ENCODE results near the gene NODAL. TPM values are rescaled to one million over a fixed set of nuclear protein-coding genes. Genes with fewer than 3 reads are reported as not detected.

NODAL gene
- total RNA-seq, 1 experiment from 2014 or later, result 0.30 TPM

GRCh38 chr10:70458329-70459060 lies 17.0 kb upstream of the NODAL start:
- Histone ChIP-seq H3K9ac (ENCODE audit: low read length) (peak overlapping the region; percentile 47), H2AFZ (ENCODE audit: low read depth, low read length, poor library complexity, severe bottlenecking) (peak overlapping the region; percentile 35), H3K4me3 (replicated peaks in 1 of 2; ENCODE audit: low read depth in 1 of 2, low read length in 2 of 2) (peak overlapping the region; percentile 28 to 39), H3K36me3 (ENCODE audit: control insufficient read depth in 1 of 2, insufficient read depth in 2 of 2, low read length in 2 of 2) (no peaks in the 10 kb centered on the region), H3K9me2 (ENCODE audit: insufficient read depth) (no peaks in the 10 kb centered on the region), H3K4me1 (ENCODE audit: control insufficient read depth in 1 of 2, insufficient read depth in 2 of 2, low read length in 2 of 2) (peaks cover 27 to 51% of the 10 kb centered on the region in 2 experiments), H4K20me1 (ENCODE audit: insufficient read depth) (no peaks in the 10 kb centered on the region), H3K27me3 (ENCODE audit: insufficient read depth, low read length) (no peaks in the 10 kb centered on the region), H3K9me3 (ENCODE audit: control insufficient read depth in 1 of 2, insufficient read depth in 1 of 2, low read depth in 1 of 2, low read length in 2 of 2) (no peaks in the 10 kb centered on the region), H3K27ac (ENCODE audit: low read depth, low read length) (no peak overlapping the region; the same call in 1 of the 2 replicates), H3K79me2 (ENCODE audit: insufficient read depth, low read length) (no peaks in the 10 kb centered on the region), H3K4me2 (ENCODE audit: low read length) (peak overlapping the region; percentile 79)
- TF ChIP-seq MAX (IDR thresholded peaks at IDR 0.05) (peak; percentile 88), POLR2AphosphoS5 (IDR thresholded peaks at IDR 0.05; ENCODE audit: low read depth, low read length) (peak; percentile 37; the same call in 1 of the 2 replicates), EZH2phosphoT487 (IDR thresholded peaks at IDR 0.05; ENCODE audit: borderline replicate concordance) (no peak), YY1 (IDR thresholded peaks at IDR 0.05; ENCODE audit: extremely low read depth, insufficient replicate concordance, low read depth, low read length) (no peak), RAD21 (IDR thresholded peaks at IDR 0.05; ENCODE audit: low read depth) (no peak), ZFX (IDR thresholded peaks at IDR 0.05) (peak; percentile 48; the same call in 1 of the 2 replicates)
- POLR2A ChIA-PET, result no interaction called here
- DNase-seq (ENCODE audit: low read depth, low spot score) (no peak), ATAC-seq (peak; percentile 63)
- CTCF ChIA-PET, result no interaction called here
- intact Hi-C loops (cut with micrococcal nuclease), result no loop called here
- RAD21 ChIA-PET (ENCODE audit: low non-redundant PET in 1 of 2, low total read pairs in 2 of 2, uncharacterized antibody in 2 of 2, unreplicated experiment in 2 of 2), result no interaction called here
- BruUV-seq (replicated peaks), result no TSS peak

- POLR2A ChIA-PET, result no interaction called here
- CTCF ChIA-PET, result no interaction called here
- ATAC-seq (no peak), DNase-seq (ENCODE audit: low read depth, low spot score) (no peak)
- Histone ChIP-seq H2AFZ (ENCODE audit: low read depth, low read length, poor library complexity, severe bottlenecking) (no peak overlapping the region), H4K20me1 (ENCODE audit: insufficient read depth) (no peaks in the 10 kb centered on the region), H3K9me2 (ENCODE audit: insufficient read depth) (no peaks in the 10 kb centered on the region), H3K4me1 (ENCODE audit: control insufficient read depth in 1 of 2, insufficient read depth in 2 of 2, low read length in 2 of 2) (peaks cover 21 to 45% of the 10 kb centered on the region in 2 experiments), H3K27ac (ENCODE audit: low read depth, low read length) (no peak overlapping the region), H3K4me2 (ENCODE audit: low read length) (peak overlapping the region; percentile 79), H3K79me2 (ENCODE audit: insufficient read depth, low read length) (no peaks in the 10 kb centered on the region), H3K9me3 (ENCODE audit: control insufficient read depth in 1 of 2, insufficient read depth in 1 of 2, low read depth in 1 of 2, low read length in 2 of 2) (no peaks in the 10 kb centered on the region), H3K36me3 (ENCODE audit: control insufficient read depth in 1 of 2, insufficient read depth in 2 of 2, low read length in 2 of 2) (no peaks in the 10 kb centered on the region), H3K27me3 (ENCODE audit: insufficient read depth, low read length) (no peaks in the 10 kb centered on the region), H3K4me3 (replicated peaks in 1 of 2; ENCODE audit: low read depth in 1 of 2, low read length in 2 of 2) (no peak overlapping the region), H3K9ac (ENCODE audit: low read length) (peak overlapping the region; percentile 47; the same call in 1 of the 2 replicates)
- TF ChIP-seq YY1 (IDR thresholded peaks at IDR 0.05; ENCODE audit: extremely low read depth, insufficient replicate concordance, low read depth, low read length), result no peak
- no peak for TF ChIP-seq EZH2 (IDR thresholded peaks at IDR 0.05)
- no peak for TF ChIP-seq RAD21 (IDR thresholded peaks at IDR 0.05; ENCODE audit: low read depth)
- TF ChIP-seq ZFX (IDR thresholded peaks at IDR 0.05), result no peak
- intact Hi-C loops (cut with micrococcal nuclease), result no loop called here
- BruUV-seq (replicated peaks), result no TSS peak
- RAD21 ChIA-PET (ENCODE audit: low non-redundant PET in 1 of 2, low total read pairs in 2 of 2, uncharacterized antibody in 2 of 2, unreplicated experiment in 2 of 2), result no interaction called here
Observed at GRCh38 chr10:70457759-70458305, 16.4 kb upstream of the NODAL start.

All from HCT116 (cell line).